Measurements from ENCODE around the gene VSIG10. TPM values are rescaled to one million over a fixed set of nuclear protein-coding genes. Genes with fewer than 3 reads are reported as not detected.

VSIG10 gene
- total and polyA plus RNA-seq, 7 donors, result 4.8 to 13.9 (median 10.7) TPM

- WGBS, 3 donors, result 1 to 2% (median 2%) methylated on average over 48 to 76 of the region's 76 CpGs
- H3K27ac ChIP-seq, result peak within 1 kb of the TSS; percentile 98
- H3K4me3 ChIP-seq, result peak within 1 kb of the TSS; percentile 96
- TF ChIP-seq, protein P1, sequence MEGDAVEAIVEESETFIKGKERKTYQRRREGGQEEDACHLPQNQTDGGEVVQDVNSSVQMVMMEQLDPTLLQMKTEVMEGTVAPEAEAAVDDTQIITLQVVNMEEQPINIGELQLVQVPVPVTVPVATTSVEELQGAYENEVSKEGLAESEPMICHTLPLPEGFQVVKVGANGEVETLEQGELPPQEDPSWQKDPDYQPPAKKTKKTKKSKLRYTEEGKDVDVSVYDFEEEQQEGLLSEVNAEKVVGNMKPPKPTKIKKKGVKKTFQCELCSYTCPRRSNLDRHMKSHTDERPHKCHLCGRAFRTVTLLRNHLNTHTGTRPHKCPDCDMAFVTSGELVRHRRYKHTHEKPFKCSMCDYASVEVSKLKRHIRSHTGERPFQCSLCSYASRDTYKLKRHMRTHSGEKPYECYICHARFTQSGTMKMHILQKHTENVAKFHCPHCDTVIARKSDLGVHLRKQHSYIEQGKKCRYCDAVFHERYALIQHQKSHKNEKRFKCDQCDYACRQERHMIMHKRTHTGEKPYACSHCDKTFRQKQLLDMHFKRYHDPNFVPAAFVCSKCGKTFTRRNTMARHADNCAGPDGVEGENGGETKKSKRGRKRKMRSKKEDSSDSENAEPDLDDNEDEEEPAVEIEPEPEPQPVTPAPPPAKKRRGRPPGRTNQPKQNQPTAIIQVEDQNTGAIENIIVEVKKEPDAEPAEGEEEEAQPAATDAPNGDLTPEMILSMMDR (IDR thresholded peaks at IDR 0.05), result no peak
- H3K9me3 ChIP-seq, result no peaks in the 10 kb centered on the region
- intact Hi-C loops (cut with DNase I), result loop anchor here (5.0 kb wide), 1 partner anchor 41 kb away; the partner anchor contains the start of gene VSIG10 (in 2 of the 2)
- H3K4me1 ChIP-seq, result peaks cover 21% of the 10 kb centered on the region
- H3K36me3 ChIP-seq (ENCODE audit: insufficient read depth in 1 of 2, low read depth in 1 of 2), result peaks cover 0 to 2% of the 10 kb centered on the region in 2 donors
- ATAC-seq (peak; percentile 69 to 82 (median 77)), DNase-seq (peak; percentile 83)
- H3K27me3 ChIP-seq (ENCODE audit: insufficient read depth in 3 of 3, low read length in 2 of 3), result no peaks in the 10 kb centered on the region
Measured at GRCh38 chr12:118061011-118061872, 42.6 kb downstream of the VSIG10 start, which contains the start of gene WSB2. Gene WSB2 (minus strand): TSS chr12:118061179. CDS start chr12:118061048, 131 bp downstream.

DNA sequence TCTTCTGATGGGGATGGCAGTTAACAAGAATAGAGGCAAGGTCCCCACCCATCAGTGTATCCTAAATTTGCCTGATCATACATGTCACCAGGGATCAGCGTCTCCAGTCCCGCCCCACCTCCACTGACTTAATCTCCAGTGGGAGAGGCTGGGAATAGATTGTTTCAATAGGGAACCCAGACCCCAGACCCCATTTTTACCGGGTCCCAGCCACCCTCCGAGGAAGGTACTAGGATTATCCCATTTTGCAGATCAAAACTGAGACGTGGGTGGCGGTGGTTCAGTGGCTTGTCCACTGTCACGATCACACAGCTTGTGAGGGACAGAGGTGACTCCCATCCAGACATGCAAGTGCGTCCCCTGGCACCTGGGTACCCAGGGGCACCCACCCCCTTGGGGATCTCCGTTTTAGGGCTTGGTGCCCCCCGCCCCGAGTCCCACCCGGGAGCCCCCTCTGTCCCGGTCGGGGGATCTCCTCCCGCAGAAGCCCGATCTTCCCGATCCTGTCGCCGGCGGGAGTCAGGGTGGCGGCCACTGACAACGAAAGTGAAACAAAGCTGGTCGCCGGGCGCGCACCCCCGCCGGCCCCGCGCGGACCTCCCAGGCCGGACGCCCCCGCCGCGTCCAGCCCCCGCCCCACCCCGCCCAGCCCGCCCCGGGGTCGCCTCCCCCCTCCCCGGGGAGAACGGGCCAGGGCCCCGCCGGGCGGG, 43.4 kb downstream of the VSIG10 start:
- Histone ChIP-seq H3K36me3 (ENCODE audit: insufficient read depth in 1 of 2, low read depth in 1 of 2) (no peaks in the 10 kb centered on the region), H3K4me3 (peak overlapping the region; percentile 96), H3K9me3 (no peaks in the 10 kb centered on the region), H3K27ac (peak overlapping the region; percentile 98), H3K4me1 (peaks cover 28% of the 10 kb centered on the region), H3K27me3 (ENCODE audit: insufficient read depth in 3 of 3, low read length in 2 of 3) (no peaks in the 10 kb centered on the region)
- intact Hi-C loops (cut with DNase I), result loop anchor here (5.0 kb wide), 1 partner anchor 42 kb away; the partner anchor contains the start of gene VSIG10 (in 2 of the 2)
- DNase-seq (peak; percentile 51 to 75), ATAC-seq (peak; percentile 37 to 42 (median 40))
- 1 to 2% (median 1%) methylated on average over 19 to 44 of the region's 46 CpGs for WGBS, 3 donors
- TF ChIP-seq, protein P1 (IDR thresholded peaks at IDR 0.05), result no peak

- Histone ChIP-seq H3K27me3 (ENCODE audit: insufficient read depth in 3 of 3, low read length in 2 of 3) (no peaks in the 10 kb centered on the region), H3K27ac (peak overlapping the region; percentile 98), H3K9me3 (no peaks in the 10 kb centered on the region), H3K4me1 (peaks cover 36% of the 10 kb centered on the region), H3K36me3 (ENCODE audit: insufficient read depth in 1 of 2, low read depth in 1 of 2) (no peaks in the 10 kb centered on the region), H3K4me3 (peak overlapping the region; percentile 96)
- WGBS, 3 donors, result 13 to 20% (median 18%) methylated on average over 11 of the region's 11 CpGs
- DNase-seq, result no peak
- intact Hi-C loops (cut with DNase I), result loop anchor here (5.0 kb wide), 1 partner anchor 43 kb away; the partner anchor contains the start of gene VSIG10 (in 2 of the 2)
- ATAC-seq, result no peak
- TF ChIP-seq, protein P1 (IDR thresholded peaks at IDR 0.05), result no peak
Measured at GRCh38 chr12:118059341-118060191, 44.2 kb downstream of the VSIG10 start.

DNA sequence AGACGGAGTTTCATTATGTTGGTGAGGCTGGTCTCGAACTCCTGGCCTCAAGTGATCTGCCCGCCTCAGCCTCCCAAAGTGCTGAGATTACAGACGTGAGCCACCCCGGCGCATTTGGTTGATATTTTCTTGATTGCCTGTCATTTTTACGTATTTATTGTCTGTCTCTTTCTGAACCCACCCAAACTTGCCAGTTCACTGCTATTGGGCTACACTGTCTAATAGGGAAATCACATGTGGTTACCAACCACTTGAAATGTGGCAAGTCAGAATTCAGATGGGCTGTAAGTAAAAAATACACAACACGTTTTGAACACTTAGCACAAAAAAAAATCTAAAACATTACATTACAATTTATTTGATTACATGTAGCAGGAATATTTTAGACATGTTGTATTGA, 44.9 kb downstream of the VSIG10 start:
- peaks cover 37% of the 10 kb centered on the region for H3K4me1 ChIP-seq
- intact Hi-C loops (cut with DNase I), result no loop called here
- no peak for ATAC-seq
- H3K9me3 ChIP-seq, result no peaks in the 10 kb centered on the region
- no peak for DNase-seq
- H3K27ac ChIP-seq, result peak overlapping the region; percentile 98
- 89 to 93% (median 90%) methylated on average over 8 of the region's 8 CpGs for WGBS, 3 donors
- no peaks in the 10 kb centered on the region for H3K27me3 ChIP-seq (ENCODE audit: insufficient read depth in 3 of 3, low read length in 2 of 3)
- H3K4me3 ChIP-seq, result no peak overlapping the region
- H3K36me3 ChIP-seq (ENCODE audit: insufficient read depth in 1 of 2, low read depth in 1 of 2), result no peaks in the 10 kb centered on the region
- TF ChIP-seq, protein P1 (IDR thresholded peaks at IDR 0.05), result no peak

All from psoas muscle (tissue), 8 donors.